Limb (tissue), 2 donors: ENCODE data around the gene SMG7.

Source experiments
- DNase-seq, 2 donors: peaks; one replicate each; pipeline ENCODE4 v3.0.0-alpha.2; 2016; ENCODE audit errors: extremely low spot score in 2 of 2

Gene SMG7

GRCh38 chr1:183512450-183512849 lies 40.2 kb downstream of the SMG7 start:
- DNase-seq: no peak

DNA sequence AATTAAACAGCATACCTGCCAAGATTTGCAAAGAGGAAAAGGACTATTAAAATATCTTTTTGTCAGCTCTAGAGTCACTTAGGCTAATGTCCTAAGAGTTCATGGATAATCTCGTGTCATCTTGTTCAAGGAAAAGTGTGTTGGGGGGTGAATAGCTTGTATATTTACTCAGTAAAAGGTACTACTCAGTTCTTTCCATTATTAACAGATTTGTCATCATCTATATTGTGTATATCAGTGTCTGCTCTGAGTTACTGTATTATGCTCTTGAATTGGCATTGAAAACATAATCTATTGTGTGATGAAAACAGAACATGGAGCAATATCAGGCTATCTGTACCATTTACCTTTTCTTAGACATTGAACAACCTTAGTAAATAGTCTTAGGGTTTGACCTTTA lies 41.9 kb downstream of the SMG7 start:
- DNase-seq: no peak

- no peak for DNase-seq
Observed at GRCh38 chr1:183515002-183515689, 42.8 kb downstream of the SMG7 start.

- no peak for DNase-seq
Observed at GRCh38 chr1:183516725-183517124, 44.4 kb downstream of the SMG7 start.

DNA sequence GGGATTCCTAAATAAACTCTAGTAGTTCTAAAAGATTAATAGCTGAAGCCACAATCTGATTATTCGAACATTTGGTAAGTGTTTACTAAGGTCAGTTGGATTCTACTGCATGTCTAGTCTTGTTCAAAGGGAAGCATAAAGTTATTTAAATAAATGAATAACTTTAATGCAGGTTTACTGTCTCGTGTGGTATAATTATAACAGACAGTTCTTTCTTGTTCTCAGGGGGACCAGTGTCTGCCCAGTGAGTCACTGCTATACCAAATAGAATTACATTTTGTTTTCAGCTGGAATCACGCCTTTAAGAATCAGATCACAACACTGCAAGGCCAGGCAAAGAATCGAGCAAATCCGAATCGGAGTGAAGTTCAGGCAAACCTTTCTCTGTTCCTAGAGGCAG lies 45.1 kb downstream of the SMG7 start:
- no peak for DNase-seq

GRCh38 chr1:183520379-183520778 lies 48.1 kb downstream of the SMG7 start:
- DNase-seq: no peak

DNA sequence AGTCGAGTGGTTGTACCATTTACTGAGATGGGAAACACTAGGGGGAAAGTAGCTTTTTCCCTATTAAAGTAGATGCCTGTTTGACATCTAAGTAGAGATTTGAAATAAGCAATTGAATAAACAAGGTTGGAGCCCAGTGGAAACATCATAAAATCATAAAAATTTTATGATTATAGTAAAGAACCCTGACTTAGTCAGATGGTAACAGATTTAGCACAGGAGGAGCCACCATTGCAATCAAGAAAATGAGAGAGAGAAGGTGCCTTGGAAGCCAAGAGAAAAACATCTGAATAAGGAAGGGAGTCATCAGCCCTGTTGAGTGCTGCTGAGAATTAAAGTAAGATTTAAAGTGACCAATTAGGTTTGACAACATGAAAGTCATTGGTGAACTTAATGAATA lies 49.8 kb downstream of the SMG7 start:
- no peak for DNase-seq

DNA sequence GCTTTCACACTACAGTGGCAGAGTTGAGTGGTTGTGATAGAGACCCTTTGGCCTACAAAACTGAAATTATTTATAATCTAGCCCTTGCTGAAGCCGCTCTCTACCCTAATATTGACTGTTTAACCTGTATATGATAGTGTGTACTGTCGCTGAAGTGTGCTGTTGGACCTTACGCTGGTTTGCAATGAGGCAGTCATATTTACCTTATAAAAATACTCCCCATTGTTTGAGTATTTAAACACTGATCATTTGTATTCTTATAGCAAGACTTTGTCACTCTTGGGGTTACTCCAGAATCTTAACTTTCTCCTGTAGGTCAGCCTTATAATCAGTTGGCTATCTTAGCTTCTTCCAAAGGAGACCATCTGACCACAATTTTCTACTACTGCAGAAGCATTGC lies 56.3 kb downstream of the SMG7 start:
- no peak for DNase-seq

- no peak for DNase-seq
Observed at GRCh38 chr1:183533617-183534174, 61.4 kb downstream of the SMG7 start.

- DNase-seq: no peak
Observed at GRCh38 chr1:183537405-183537804, 65.1 kb downstream of the SMG7 start.

DNA sequence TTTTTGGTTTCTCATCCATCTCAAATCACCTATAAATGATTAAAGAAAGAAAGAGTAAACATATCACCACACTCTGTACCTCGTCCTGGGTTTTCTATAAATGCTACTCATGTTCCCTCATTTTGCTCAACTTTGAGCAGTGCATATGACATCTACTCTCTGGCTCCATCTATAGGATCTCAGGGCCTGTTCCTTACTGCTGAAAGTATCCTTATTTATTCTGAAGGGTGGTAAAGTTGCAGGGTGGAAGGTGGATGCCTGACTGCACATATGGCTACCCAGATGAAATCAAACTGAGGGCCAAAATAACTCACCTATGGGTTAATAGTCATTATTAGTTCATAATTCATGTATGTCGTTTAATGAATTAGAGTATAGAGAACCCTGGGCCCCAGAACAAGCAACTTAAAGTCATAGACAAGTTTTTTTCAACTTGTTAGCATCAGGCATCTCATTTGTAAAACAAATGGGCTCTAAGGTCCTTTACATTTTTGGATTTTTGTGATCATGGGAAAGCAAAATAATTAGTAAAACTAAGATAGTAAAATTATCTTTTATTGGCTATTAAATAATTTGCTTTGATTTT lies 71.4 kb downstream of the SMG7 start:
- peak in 1 of 2 donors; percentile 65 for DNase-seq

GRCh38 chr1:183544598-183545297 lies 72.4 kb downstream of the SMG7 start:
- peak; percentile 9 to 42 for DNase-seq

DNA sequence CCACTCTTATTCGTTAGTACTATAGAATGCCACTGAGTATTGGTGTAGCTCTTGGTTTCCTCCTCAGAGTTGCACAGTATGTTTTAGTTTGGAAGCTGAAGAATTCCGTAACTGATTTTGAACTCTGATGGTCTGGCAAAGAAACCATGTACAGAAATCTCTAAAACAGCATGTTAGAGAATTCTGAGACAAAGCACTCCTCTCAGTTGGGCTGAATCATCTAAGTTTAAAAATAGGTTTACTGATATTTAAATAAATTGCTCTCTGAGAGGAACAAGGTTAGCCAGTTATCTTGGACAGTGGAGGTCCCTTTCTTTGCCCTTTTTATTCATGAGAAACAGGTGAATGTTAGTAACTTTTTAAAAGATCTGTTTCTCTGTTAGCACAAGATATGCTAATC lies 74.1 kb downstream of the SMG7 start:
- no peak for DNase-seq

DNA sequence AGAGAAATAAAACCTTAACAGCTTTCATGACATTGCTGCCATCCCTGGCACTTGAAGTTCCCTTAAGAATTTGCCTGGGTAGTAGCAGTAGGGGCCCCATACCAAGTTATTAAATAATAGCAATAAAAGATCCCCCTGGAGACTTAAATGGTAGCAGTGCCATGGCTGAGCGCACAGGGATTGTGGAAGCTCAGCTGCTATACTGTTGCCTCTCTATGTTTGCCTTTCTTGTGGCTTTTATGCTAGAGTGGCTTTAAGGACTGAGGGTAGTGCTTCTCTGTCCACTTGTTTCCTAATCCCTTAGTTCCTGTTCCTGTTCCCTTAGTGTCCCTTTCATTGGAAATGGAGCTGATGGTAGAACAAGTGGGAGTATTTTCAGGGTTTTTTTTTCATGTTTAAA lies 75.8 kb downstream of the SMG7 start:
- no peak for DNase-seq

DNA sequence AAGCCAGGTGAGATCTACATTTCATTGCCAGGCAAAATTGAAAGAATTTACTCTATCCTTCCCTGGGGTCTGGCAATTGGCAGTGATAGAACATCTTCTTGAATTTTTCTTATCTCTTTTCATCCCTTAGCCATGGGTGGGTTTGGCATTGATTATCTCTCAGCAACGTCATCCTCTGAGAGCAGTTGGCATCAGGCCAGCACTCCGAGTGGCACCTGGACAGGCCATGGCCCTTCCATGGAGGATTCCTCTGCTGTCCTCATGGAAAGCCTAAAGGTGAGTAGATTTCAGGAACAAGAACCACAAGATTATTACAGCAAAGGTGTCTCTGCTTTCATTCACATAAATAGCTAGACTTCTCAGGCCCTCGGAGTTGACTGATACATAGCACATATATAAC lies 78.6 kb downstream of the SMG7 start:
- no peak for DNase-seq

DNA sequence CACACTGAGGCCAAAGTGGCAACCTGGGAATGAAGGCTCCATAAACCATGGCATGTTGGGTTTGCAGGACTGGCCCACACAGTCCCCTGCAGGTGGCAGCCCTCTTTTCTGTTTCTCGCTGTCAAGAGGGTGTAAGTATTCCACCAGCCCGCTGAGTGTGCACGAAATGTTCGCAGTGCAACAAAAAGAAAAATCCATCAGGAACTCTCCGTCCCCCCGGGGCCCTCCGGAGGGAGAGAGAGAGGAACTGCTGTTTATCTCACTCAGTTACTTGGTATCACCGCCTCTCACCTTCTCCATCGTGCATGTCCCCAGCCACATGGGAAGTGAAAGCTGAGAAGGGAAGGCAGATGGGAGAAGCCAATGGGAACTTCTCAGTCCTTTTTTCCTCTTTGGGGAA lies 79.6 kb downstream of the SMG7 start:
- no peak for DNase-seq

DNA sequence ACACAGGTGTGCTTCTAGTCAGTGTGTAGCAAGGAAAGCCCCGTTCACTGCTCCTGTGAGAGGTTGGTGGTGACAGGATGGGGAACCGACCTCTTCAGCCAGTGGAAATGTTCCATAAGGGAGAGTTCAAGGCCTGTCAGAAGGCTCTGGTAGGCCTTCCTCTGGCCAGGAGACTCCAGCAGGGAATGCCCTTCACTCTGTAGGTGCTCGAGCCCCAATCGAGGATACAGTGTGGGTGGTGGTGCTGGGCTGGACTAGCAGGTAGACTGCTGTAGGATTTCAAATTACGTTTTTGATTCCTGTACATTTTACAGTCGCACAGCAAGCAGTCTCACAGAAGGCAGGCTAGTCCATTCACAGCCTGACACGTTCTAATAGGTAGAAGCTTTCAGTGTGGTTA lies 80.1 kb downstream of the SMG7 start:
- no peak for DNase-seq

DNA sequence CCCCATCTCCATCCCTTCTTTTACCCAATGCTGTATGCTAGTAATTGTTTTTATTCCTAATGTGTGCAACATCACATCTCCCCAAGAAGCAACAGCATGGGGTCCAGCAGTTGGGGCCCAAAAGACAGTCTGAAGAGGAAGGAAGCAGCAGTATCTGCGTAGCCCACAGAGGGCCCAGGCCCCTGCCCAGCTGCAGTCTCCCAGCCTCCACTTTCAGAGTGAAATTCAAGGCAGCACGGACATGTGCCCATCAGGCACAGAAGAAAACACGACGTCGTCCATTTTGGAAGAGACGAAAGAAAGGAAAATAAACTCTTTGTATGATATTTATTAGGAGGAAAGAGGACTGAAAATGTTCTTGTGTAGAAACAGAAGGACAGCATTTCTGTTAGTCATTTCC lies 80.6 kb downstream of the SMG7 start:
- DNase-seq: no peak

GRCh38 chr1:183553331-183553730 lies 81.0 kb downstream of the SMG7 start:
- DNase-seq: no peak

DNA sequence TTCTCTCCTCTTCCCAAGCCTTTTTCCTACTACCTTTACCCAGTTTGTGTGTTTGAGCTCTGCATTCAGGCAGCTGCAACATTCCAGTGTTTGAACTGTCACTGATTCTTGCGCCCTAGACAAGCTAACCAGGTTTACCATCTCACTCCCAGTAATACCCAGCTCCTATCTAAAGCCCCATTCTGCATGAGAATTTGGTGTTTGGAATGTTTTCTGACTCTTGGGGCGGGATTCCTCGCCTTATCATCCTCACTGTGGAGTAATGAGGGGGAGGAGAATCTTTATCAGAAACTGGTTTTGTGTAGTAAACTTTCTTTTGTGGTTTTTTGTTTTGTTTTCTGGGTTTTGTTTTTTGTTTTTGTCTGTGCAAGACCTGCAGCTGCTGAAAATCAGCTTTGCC lies 81.5 kb downstream of the SMG7 start:
- no peak for DNase-seq

DNA sequence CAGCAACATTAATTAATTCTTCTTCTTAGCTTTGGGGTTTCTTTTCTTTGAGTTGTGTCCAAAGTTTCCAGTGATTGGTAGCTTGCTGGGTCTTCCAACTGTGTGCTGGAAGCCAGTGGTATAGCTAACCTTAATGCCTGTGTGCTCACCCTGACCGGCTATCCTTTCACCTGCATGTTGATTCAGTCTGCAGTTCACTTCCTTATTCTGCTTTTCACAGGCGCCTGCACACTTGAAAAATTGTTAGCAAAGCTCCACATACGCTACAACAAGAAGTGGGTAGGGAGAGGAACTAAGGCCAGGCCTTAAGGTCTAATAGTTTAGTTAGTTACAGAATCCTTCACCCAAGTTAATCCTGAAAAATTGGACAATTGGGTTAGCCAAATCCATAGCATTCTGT lies 82.3 kb downstream of the SMG7 start:
- no peak for DNase-seq

DNA sequence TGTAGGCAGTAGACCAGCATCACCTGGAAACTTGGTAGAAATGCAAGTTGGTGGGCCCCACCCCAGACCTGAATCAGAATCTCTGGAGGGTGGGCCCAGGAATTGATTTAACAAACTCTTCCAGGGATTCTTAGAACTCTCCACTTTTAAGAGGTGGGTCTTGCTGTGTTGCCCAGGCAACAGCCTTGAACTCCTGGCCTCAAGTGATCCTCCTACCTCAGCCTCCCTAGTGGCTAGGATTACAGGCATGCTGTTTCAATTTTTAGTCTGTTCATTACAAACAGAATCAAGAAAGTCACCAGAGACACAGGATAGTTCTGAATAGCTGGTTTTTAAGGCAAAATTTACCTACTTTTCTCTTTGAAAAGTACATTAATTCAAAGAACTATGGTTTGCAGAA lies 86.8 kb downstream of the SMG7 start:
- DNase-seq: no peak

GRCh38 chr1:183562701-183563100 lies 90.4 kb downstream of the SMG7 start:
- DNase-seq: no peak
